T-cell (primary cell): ENCODE data around the gene SMC1B. TPM values are rescaled to one million over a fixed set of nuclear protein-coding genes. Genes with fewer than 3 reads are reported as not detected.

Experiments
- ATAC-seq, 4 experiments: fragments of 200-7000 bp in 3 of 4; fragments of 150-1000 bp in 1 of 4; cut with Tn5 transposase; replicated peaks in 1 of 4; 1 replicate in 3 of 4; 2 replicates in 1 of 4; pipeline ENCODE4 v1.10.0; 2021; ENCODE audit warnings: moderate library complexity in 3 of 4, mild to moderate bottlenecking in 2 of 4, moderate number of reproducible peaks in 1 of 4
- CTCF ChIA-PET, 2 donors: fragments of 300-600 bp; sonication (Branson Sonifier 250); formaldehyde crosslinking; loops; one replicate each; lab custom pipeline; 2022; ENCODE audit warnings: antibody characterized with exemption in 2 of 2; lab: Charles Lee
- POLR2A ChIA-PET, 2 donors: fragments of 300-600 bp; sonication (Branson Sonifier 250); formaldehyde crosslinking; loops; one replicate each; lab custom pipeline; 2022; ENCODE audit warnings: antibody characterized with exemption in 2 of 2; lab: Charles Lee
- DNase-seq, 35 experiments: peaks; one replicate each; pipeline versions ENCODE4 v3.0.0 to v3.0.0-alpha.2; 2013 to 2023
- H3K27ac ChIP-seq: one replicate; pipeline ENCODE4 v1.5.1; 2013; ENCODE audit warnings: low read length
- H3K27me3 ChIP-seq, 2 experiments: replicated peaks in 1 of 2; 1 replicate in 1 of 2; 2 replicates in 1 of 2; pipeline versions ENCODE4 v1.6.1 to v1.7.0; 2013; ENCODE audit warnings: low read length in 1 of 2, mixed read lengths in 1 of 2; ENCODE audit not compliant: control insufficient read depth in 2 of 2, insufficient read depth in 2 of 2; ENCODE audit errors: extremely low read depth in 1 of 2
- H3K36me3 ChIP-seq, 2 donors: 1 replicate in 1 of 2; 2 replicates in 1 of 2; pipeline versions ENCODE4 v1.6.1 to v1.7.0; 2013; ENCODE audit warnings: low read length in 1 of 2; ENCODE audit not compliant: control insufficient read depth in 2 of 2, insufficient read depth in 1 of 2; ENCODE audit errors: extremely low read depth in 1 of 2
- H3K4me1 ChIP-seq, 2 experiments: 1 replicate in 1 of 2; 2 replicates in 1 of 2; pipeline versions ENCODE4 v1.6.1 to v1.7.0; 2013; ENCODE audit warnings: low read length in 2 of 2, mixed read lengths in 1 of 2; ENCODE audit not compliant: insufficient read depth in 2 of 2, control insufficient read depth in 1 of 2; ENCODE audit errors: extremely low read depth in 1 of 2
- H3K4me3 ChIP-seq, 2 donors: 1 replicate in 1 of 2; 2 replicates in 1 of 2; pipeline versions ENCODE4 v1.5.1 to v1.7.0; 2013; ENCODE audit warnings: mild to moderate bottlenecking in 2 of 2, low read length in 1 of 2, moderate library complexity in 1 of 2; ENCODE audit not compliant: control insufficient read depth in 1 of 2; ENCODE audit errors: extremely low read depth in 1 of 2
- H3K9me3 ChIP-seq: 2 replicates; pipeline ENCODE4 v1.7.0; 2013
- H3K27ac Mint-ChIP-seq, 2 donors: one replicate each; pipeline ENCODE4 v1.8.0; 2020 to 2021; ENCODE audit warnings: mild to moderate bottlenecking in 2 of 2, mixed read lengths in 2 of 2
- H3K27me3 Mint-ChIP-seq, 2 donors: one replicate each; pipeline ENCODE4 v1.8.0; 2021 to 2022; ENCODE audit warnings: mixed read lengths in 2 of 2
- H3K36me3 Mint-ChIP-seq: one replicate; pipeline ENCODE4 v1.8.0; 2021; ENCODE audit warnings: mixed read lengths
- H3K4me1 Mint-ChIP-seq, 3 donors: one replicate each; pipeline ENCODE4 v1.8.0; 2020 to 2022; ENCODE audit warnings: mixed read lengths in 3 of 3, mild to moderate bottlenecking in 1 of 3
- H3K4me3 Mint-ChIP-seq, 3 donors: one replicate each; pipeline ENCODE4 v1.8.0; 2020 to 2022; ENCODE audit warnings: mild to moderate bottlenecking in 3 of 3, mixed read lengths in 3 of 3, moderate library complexity in 3 of 3
- H3K9me3 Mint-ChIP-seq, 3 donors: one replicate each; pipeline ENCODE4 v1.8.0; 2020 to 2022; ENCODE audit warnings: mixed read lengths in 3 of 3
- WGBS: methylation state at CpG from one replicate; pipeline ENCODE4 v1.1.5; 2013; ENCODE audit warnings: missing lambda C conversion rate; ENCODE audit not compliant: insufficient coverage; 5-methylcytosine and 5-hydroxymethylcytosine counted together
- total RNA-seq, 35 experiments: library from RNA in 6 of 35; stranded (reverse) in 6 of 35; fragments of 120-200 nt in 1 of 35; gene quantifications; one replicate each; pipeline versions ENCODE4 v1.2.1 to v1.2.4 and lab custom pipeline; 2013 to 2026

The SMC1B gene
- total RNA-seq, 5 donors from 2014 or later (not counting 1 experiment from before 2014, with no cell fraction given) = 0.06 to 0.12 (median 0.06) TPM; not detected in 2

DNA sequence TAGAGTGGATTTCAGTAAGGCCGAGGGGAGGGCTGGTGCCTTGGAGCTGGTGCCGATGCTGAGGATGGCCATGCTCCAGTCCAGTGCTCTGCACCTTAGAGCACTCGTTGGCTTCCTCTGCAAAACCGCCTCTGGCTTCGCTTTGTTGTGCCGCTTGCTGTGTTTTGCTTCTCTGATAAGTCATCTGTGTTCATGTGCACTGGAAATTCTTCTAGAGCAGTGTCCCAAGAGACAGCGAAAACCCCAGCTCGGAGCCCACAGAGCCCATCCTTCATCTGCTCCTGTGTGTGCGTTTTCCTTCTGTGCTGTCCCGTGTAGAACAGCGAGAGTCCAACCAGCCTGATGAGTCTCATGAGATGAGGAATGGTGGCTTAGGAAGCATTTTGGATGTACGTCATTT lies 91.6 kb downstream of the SMC1B start:
- no peaks in the 10 kb centered on the region for H3K9me3 ChIP-seq
- no peak for DNase-seq
- Mint-ChIP-seq H3K4me3 (peak overlapping the region in 2 of 3 donors; percentile 17 to 84), H3K27ac (peak overlapping the region; percentile 98 to 99), H3K27me3 (no peaks in the 10 kb centered on the region), H3K9me3 (no peaks in the 10 kb centered on the region), H3K4me1 (peaks cover 80 to 85% (median 83%) of the 10 kb centered on the region in 3 donors), H3K36me3 (peaks cover 43% of the 10 kb centered on the region)
- no peaks in the 10 kb centered on the region for H3K27me3 ChIP-seq
- peak overlapping the region; percentile 98 for H3K27ac ChIP-seq
- WGBS = 78% methylated on average over 7 of the region's 12 CpGs
- peaks cover 15 to 36% of the 10 kb centered on the region in 2 donors for H3K36me3 ChIP-seq
- H3K4me1 ChIP-seq = peaks cover 16 to 54% of the 10 kb centered on the region in 2 experiments
- ChIA-PET CTCF (no interaction called here), POLR2A (no interaction called here)
- ATAC-seq = no peak
- no peak overlapping the region for H3K4me3 ChIP-seq

GRCh38 chr22:45320357-45320976 lies 92.9 kb downstream of the SMC1B start:
- H3K27ac ChIP-seq = peak overlapping the region; percentile 98
- no peaks in the 10 kb centered on the region for H3K9me3 ChIP-seq
- no peaks in the 10 kb centered on the region for H3K27me3 ChIP-seq
- Mint-ChIP-seq H3K4me3 (peak overlapping the region; percentile 78 to 84 (median 80)), H3K9me3 (no peaks in the 10 kb centered on the region), H3K27ac (peak overlapping the region; percentile 98 to 99), H3K36me3 (peaks cover 37% of the 10 kb centered on the region), H3K27me3 (no peaks in the 10 kb centered on the region), H3K4me1 (peaks cover 90 to 95% (median 92%) of the 10 kb centered on the region in 3 donors)
- peaks cover 13 to 31% of the 10 kb centered on the region in 2 donors for H3K36me3 ChIP-seq
- ATAC-seq = no peak
- no peak for DNase-seq
- POLR2A ChIA-PET = interaction anchor here (0.6 to 0.7 kb wide), 2 partner anchors 19 to 20 kb away, joined by 3 read pairs; no protein-coding TSS in a partner anchor
- WGBS = 71% methylated on average over 3 of the region's 9 CpGs
- CTCF ChIA-PET = no interaction called here
- peaks cover 16 to 68% of the 10 kb centered on the region in 2 experiments for H3K4me1 ChIP-seq
- no peak overlapping the region for H3K4me3 ChIP-seq

GRCh38 chr22:45319324-45319685 lies 94.1 kb downstream of the SMC1B start:
- Histone ChIP-seq H3K27me3 (no peaks in the 10 kb centered on the region), H3K36me3 (peaks cover 10 to 23% of the 10 kb centered on the region in 2 donors), H3K4me1 (peaks cover 16 to 67% of the 10 kb centered on the region in 2 experiments), H3K4me3 (peak overlapping the region in 1 of 2 donors; percentile 40), H3K9me3 (no peaks in the 10 kb centered on the region), H3K27ac (peak overlapping the region; percentile 98)
- WGBS = no CpG with 5 or more reads among the region's 5 CpGs
- ATAC-seq (no peak), DNase-seq (peak in 5 of 35 experiments; percentile 22 to 58 (median 27))
- Mint-ChIP-seq H3K27ac (peak overlapping the region; percentile 98 to 99), H3K9me3 (no peaks in the 10 kb centered on the region), H3K27me3 (no peaks in the 10 kb centered on the region), H3K36me3 (peaks cover 28% of the 10 kb centered on the region), H3K4me3 (peak overlapping the region; percentile 78 to 84 (median 80)), H3K4me1 (peaks cover 90 to 97% (median 94%) of the 10 kb centered on the region in 3 donors)
- ChIA-PET POLR2A (interaction anchor here in 1 of 2 donors (0.5 to 1.1 kb wide), 2 partner anchors 8 to 22 kb away, joined by 3 read pairs; no protein-coding TSS in a partner anchor), CTCF (interaction anchor here in 1 of 2 donors (1.1 kb wide), 1 partner anchor 78 kb away, joined by 3 read pairs; no protein-coding TSS in a partner anchor)

DNA sequence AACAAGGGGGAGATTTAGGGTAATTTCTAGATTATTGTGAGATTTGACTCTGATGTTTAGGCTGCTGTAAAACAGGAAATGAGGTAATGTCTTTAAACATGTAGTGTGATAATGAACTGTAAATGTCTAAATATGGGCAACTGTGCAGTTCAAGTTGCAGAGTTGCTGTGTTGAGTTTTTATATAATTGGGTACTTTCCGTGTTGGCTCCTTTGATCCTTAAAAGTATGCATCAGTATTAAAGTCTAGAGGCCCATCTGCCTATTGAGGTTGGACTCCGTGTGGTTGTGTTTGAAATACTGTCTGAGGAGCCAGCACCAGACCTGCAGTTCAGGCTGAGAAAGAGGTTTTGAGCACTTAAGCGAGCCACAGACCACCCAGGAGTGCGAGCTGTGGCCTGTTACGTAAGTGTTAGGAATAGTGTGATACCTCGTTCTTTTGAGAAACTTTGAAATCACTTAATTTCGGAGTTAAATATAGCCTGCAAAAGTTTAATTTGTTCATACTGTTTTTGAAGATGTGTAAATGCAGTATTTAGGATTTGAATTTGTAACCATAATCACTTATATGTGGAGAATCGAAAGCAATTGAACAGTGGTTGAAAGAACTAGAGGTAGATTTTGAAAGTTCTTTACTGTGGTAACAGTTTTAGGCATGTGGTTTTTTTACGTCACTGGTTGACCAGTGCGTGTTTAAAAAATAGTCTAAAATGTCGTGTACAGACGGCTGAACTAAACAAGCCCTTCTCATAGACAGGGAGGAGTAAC lies 94.7 kb downstream of the SMC1B start:
- Mint-ChIP-seq H3K9me3 (no peaks in the 10 kb centered on the region), H3K4me3 (peak overlapping the region; percentile 78 to 84 (median 80)), H3K27me3 (no peaks in the 10 kb centered on the region), H3K36me3 (peaks cover 23% of the 10 kb centered on the region), H3K4me1 (peaks cover 90 to 97% (median 94%) of the 10 kb centered on the region in 3 donors), H3K27ac (peak overlapping the region; percentile 98 to 99)
- ATAC-seq = peak; percentile 76 to 82 (median 78)
- 3% methylated on average over 8 of the region's 12 CpGs for WGBS
- no peaks in the 10 kb centered on the region for H3K9me3 ChIP-seq
- H3K27ac ChIP-seq = peak overlapping the region; percentile 98
- ChIA-PET CTCF (interaction anchor here in 1 of 2 donors (1.1 kb wide), 1 partner anchor 79 kb away, joined by 3 read pairs; no protein-coding TSS in a partner anchor), POLR2A (interaction anchor here (0.5 to 1.8 kb wide), 4 partner anchors 8 to 22 kb away, joined by 3 to 4 read pairs (median 3); no protein-coding TSS in a partner anchor)
- H3K4me3 ChIP-seq = peak overlapping the region; percentile 15 to 40
- DNase-seq = peak in 34 of 35 experiments; percentile 27 to 90 (median 60)
- H3K36me3 ChIP-seq = peaks cover 6 to 17% of the 10 kb centered on the region in 2 donors
- H3K27me3 ChIP-seq = no peaks in the 10 kb centered on the region
- peaks cover 16 to 66% of the 10 kb centered on the region in 2 experiments for H3K4me1 ChIP-seq

DNA sequence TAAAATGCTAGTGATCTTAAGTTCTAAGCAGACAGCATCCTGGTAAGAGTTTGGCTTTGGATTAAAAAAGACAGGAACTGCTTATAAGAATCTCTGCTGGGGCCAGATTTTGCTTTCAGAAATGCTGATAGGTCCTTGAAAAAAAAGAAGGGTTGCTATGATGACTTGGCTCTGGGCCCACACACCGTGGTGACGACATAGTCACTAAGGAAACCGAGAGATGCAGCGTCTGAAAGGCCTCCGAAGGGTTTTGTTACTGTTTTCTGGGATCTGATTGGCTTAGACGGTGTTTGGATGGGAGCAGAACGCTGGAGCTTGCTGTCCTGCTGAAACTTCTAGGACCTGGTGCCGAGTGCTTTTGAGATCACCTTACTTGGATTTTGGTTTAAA lies 95.2 kb downstream of the SMC1B start:
- DNase-seq (peak; percentile 75 to 97 (median 92)), ATAC-seq (peak; percentile 75 to 87 (median 84))
- peak overlapping the region; percentile 78 to 84 (median 80) for H3K4me3 Mint-ChIP-seq
- peaks cover 17% of the 10 kb centered on the region for H3K36me3 Mint-ChIP-seq
- no peaks in the 10 kb centered on the region for H3K27me3 ChIP-seq
- H3K9me3 ChIP-seq = no peaks in the 10 kb centered on the region
- peaks cover 3 to 11% of the 10 kb centered on the region in 2 donors for H3K36me3 ChIP-seq
- no peaks in the 10 kb centered on the region for H3K9me3 Mint-ChIP-seq
- peaks cover 89 to 97% (median 92%) of the 10 kb centered on the region in 3 donors for H3K4me1 Mint-ChIP-seq
- ChIA-PET POLR2A (interaction anchor here (0.6 to 1.8 kb wide), 2 partner anchors 16 to 17 kb away, joined by 3 to 4 read pairs; no protein-coding TSS in a partner anchor), CTCF (interaction anchor here in 1 of 2 donors (1.1 kb wide), 1 partner anchor 79 kb away, joined by 3 read pairs; no protein-coding TSS in a partner anchor)
- peaks cover 16 to 66% of the 10 kb centered on the region in 2 experiments for H3K4me1 ChIP-seq
- H3K27ac Mint-ChIP-seq = peak overlapping the region; percentile 98 to 99
- WGBS = 2% methylated on average over 8 of the region's 8 CpGs
- H3K4me3 ChIP-seq = peak overlapping the region; percentile 15 to 40
- no peaks in the 10 kb centered on the region for H3K27me3 Mint-ChIP-seq
- peak overlapping the region; percentile 98 for H3K27ac ChIP-seq
